Globus pallidus (tissue), 1 donor: ENCODE data around the gene MERTK.
A peak's percentile ranks its signal among the peaks of the same experiment; 100 is the strongest.
"Not testable (repeated sequence)": the region's sequence is repeated elsewhere in the genome, so short reads cannot be mapped to it uniquely, and the experiment has no call there.

Source experiments
- DNase-seq: peaks from one replicate; pipeline ENCODE4 v3.0.0-alpha.2; 2015; ENCODE audit warnings: low spot score

Gene MERTK

GRCh38 chr2:112047537-112048235, 149.3 kb downstream of the MERTK start:
- DNase-seq: no peak

DNA sequence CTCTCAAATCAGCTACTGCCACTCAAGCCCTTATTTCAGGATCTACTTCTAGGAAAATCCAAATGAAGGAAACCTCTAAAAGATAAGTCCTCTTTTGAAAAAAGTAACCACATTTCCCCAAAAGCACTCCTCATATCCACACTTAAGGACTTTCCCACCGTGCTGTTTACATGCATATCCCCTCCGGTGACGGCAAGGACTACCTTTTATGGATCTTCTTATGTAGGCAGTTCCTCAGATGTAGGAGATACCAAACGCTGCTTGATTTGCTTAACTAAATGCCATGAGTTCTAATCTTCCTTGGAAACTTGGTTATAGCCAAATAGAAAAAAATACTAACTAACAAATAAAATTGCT, 149.8 kb downstream of the MERTK start:
- DNase-seq: no peak

GRCh38 chr2:112048887-112049286, 150.5 kb downstream of the MERTK start:
- peak; percentile 73 for DNase-seq

- no peak for DNase-seq
These were observed 151.9 kb downstream of the MERTK start for GRCh38 chr2:112050316-112050715.

DNA sequence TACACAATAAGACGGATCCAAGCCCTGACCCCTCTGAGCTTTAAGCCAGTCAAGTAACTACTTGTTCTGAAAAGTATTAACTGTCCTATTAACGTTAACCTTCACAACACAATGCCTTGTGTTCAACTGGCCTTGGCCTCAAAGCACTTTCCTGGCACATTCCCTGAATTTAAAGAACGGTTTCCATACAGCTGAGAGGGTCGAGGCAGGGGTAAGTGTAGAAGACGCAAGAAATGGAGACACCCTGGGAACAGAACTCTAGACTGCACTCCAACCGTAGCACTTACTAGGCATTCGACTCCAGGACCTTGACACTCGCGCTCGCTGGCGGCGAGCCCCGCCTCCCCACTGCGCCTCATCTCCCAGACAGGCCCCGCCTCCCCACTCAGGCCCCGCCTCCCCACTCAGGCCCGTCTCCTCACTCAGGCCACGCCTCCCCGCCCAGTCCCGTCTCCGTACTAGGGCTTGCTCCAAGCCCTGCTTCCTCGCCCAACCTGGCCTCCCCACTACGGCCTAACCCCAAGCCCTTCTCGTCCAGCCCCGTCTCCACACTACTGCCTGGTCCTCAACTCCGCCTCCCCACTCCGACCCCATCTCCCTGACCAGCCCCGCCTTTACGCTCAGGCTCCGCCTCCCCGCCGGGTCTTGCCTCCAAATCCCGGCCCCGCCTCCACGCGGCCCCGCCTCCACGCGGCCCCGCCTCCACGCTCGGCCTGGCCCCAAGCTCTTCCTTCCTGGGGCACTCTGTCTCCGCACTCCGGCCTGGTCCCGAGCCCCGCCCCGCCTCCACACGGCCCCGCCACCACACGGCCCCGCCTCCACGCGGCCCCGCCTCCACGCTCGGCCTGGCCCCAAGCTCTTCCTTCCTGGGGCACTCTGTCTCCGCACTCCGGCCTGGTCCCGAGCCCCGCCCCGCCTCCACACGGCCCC, 155.8 kb downstream of the MERTK start:
- peak; percentile 96 for DNase-seq

- DNase-seq: peak; percentile 97
These were observed 156.7 kb downstream of the MERTK start, which contains the start of gene TMEM87B for GRCh38 chr2:112054847-112055729. Gene TMEM87B, plus strand, starts transcription at chr2:112055269. Its CDS starts 323 bp downstream, at chr2:112055592.

GRCh38 chr2:112055730-112056625, 157.6 kb downstream of the MERTK start:
- peak; percentile 55 for DNase-seq

GRCh38 chr2:112056626-112056987, 158.2 kb downstream of the MERTK start:
- DNase-seq: no peak

DNA sequence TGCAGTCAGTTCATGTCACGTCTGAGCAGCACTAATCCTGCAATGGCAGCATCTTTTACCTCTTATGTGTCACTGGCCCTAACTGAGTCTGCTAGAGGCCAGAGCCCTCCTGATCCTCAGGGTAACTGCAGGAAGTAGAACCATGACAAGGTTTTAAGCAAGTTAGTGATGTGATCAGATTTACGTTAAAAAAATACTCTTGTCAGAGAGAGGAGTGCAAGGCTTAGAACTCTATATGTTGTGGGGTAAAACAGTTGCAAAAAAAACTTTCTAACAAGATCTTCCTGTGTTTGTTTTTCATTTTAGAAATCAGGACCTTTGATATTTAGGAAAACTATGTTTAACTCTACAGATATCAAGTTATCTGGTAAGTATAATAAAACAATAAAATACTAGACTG, 161.3 kb downstream of the MERTK start:
- no peak for DNase-seq

- DNase-seq: no peak
These were observed 162.9 kb downstream of the MERTK start for GRCh38 chr2:112061299-112061698.

- no peak for DNase-seq
These were observed 163.4 kb downstream of the MERTK start for GRCh38 chr2:112061840-112062239.

DNA sequence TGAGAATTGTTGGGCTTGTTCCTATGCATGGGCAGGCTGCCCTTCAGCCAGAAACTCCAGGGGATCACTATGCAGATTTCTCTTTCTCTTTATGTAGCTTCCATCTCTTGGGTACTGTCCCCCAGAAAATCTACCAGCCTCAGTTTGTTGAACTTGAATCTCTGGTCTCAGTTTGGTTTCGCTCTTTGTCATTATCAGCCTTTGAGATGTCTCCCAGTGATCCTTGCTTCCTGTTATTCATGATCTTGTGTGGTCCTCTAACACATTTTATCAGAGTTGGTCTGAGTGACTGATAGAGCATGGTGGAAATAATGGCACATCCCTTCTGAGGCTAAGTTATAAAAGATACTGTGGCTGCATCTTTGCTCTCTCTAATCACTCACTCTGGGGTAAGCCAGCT, 164.5 kb downstream of the MERTK start:
- DNase-seq: no peak

- DNase-seq: no peak
These were observed 167.1 kb downstream of the MERTK start for GRCh38 chr2:112065486-112065885.

GRCh38 chr2:112065966-112066365, 167.6 kb downstream of the MERTK start:
- no peak for DNase-seq

DNA sequence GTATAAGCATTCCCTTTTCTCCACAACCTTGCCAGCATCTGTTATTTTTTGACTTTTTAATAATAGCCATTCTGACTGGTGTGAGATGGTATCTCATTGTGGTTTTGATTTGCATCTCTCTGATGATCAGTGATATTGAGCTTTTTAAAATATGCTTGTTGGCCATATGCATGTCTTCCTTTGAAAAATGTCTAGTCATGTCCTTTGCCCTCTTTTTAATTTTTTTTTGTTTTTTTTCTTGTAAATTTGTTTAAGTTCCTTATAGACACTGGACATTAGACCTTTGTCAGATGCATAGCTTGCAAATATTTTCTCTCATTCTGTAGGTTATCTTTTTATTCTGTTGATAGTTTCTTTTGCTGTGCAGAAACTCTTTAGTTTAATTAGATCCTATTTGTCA, 171.4 kb downstream of the MERTK start:
- DNase-seq: not testable (repeated sequence)

DNA sequence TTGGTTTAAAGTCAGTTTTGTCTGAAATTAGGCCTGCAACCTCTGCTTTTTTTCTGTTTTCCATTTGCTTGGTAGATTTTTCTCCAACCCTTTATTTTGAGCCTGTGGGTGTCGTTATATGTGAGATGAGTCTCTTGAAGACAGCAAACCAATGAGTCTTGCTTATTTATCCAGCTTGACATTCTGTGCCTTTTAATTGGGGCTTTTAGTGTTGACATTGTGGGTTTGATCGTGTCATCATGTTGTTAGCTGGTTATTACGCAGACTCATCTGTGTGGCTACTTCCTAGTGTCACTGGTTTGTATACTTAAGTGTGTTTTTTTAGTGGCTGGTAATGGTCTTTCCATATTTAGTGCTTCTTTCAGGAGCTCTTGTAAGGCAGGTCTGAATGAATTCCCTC, 175.5 kb downstream of the MERTK start:
- DNase-seq: no peak

- DNase-seq: no peak
These were observed 176.1 kb downstream of the MERTK start for GRCh38 chr2:112074506-112074905.

DNA sequence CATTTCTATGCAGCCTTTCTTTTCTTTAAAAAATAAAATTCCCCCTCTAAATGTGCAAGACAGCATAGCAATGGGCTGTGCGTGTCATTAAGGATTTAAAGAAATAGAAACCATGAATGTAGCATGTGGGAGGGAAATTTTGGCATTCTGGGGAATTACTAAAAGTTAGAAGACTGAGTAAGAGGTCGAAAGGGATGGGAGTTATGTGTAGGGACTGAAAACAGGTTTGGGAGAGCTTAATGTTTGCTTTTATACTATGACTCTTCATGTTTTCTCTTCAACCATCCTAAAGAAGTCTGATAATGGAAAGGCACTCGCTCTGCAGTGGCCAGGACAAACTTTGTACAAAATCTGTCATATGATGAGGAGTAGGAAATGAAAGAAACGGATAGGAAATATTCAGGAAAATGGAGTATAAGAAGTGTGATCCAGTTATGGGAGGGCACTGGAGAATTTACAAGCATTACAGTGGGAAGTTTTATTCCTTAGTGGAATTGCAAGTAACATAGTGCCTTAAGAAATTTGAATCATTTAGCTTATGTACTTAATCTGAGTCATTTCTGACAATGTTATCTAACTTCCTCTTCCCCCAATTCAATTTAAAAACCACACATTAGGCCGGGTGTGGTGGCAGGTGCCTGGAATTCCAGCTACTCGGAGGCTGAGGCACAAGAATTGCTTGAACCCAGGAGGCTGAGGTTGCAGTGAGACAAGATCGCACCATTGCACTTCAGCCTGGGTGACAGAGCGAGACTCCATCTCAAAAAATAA, 177.3 kb downstream of the MERTK start:
- DNase-seq: no peak

DNA sequence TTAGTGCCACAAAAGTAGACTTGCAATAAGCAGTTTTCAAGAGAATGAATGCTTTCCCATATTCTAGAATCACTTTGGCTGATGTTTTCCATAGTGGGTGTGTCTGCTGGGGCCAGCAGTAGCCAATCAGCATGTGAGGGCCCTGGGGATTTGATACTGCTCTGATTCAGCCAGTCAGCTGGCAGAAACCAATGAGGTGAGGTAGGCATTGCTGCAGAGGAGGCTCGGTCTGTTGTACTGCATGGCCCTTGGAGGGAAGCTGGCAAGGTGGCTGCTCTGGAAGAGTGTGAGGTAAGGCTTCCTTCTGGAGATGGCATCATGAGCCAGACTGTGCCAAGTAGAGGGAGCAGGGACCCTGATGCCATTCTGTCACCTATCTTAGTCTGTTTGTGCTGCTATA, 179.4 kb downstream of the MERTK start:
- DNase-seq: no peak
